Effector memory CD8-positive, alpha-beta T cell (primary cell): Measurements from ENCODE around the gene PSMG3.

Experiments
- ATAC-seq: fragments of 150-1000 bp; cut with Tn5 transposase; replicated peaks from 2 replicates; pipeline ENCODE4 v1.10.0; 2021; ENCODE audit warnings: mild to moderate bottlenecking, moderate library complexity
- DNase-seq, 3 experiments: peaks; one replicate each; pipeline ENCODE4 v3.0.0; 2021
- H3K27ac Mint-ChIP-seq, 2 donors: one replicate each; pipeline ENCODE4 v1.8.0; 2022; ENCODE audit warnings: mild to moderate bottlenecking in 2 of 2, mixed read lengths in 2 of 2, moderate library complexity in 2 of 2
- H3K27me3 Mint-ChIP-seq, 2 donors: one replicate each; pipeline ENCODE4 v1.8.0; 2022; ENCODE audit warnings: mixed read lengths in 2 of 2
- H3K36me3 Mint-ChIP-seq: one replicate; pipeline ENCODE4 v1.8.0; 2022; ENCODE audit warnings: mild to moderate bottlenecking, moderate library complexity, mixed read lengths; ENCODE audit not compliant: insufficient read depth
- H3K4me1 Mint-ChIP-seq, 2 donors: one replicate each; pipeline ENCODE4 v1.8.0; 2022; ENCODE audit warnings: low read depth in 2 of 2, mixed read lengths in 2 of 2
- H3K4me3 Mint-ChIP-seq, 2 donors: one replicate each; pipeline ENCODE4 v1.8.0; 2022; ENCODE audit warnings: mild to moderate bottlenecking in 2 of 2, mixed read lengths in 2 of 2, moderate library complexity in 2 of 2
- H3K9me3 Mint-ChIP-seq, 2 donors: one replicate each; pipeline ENCODE4 v1.8.0; 2022; ENCODE audit warnings: mixed read lengths in 2 of 2

Gene PSMG3

GRCh38 chr7:1564603-1565022, 5.2 kb downstream of the PSMG3 start:
- no peak for ATAC-seq
- peaks cover 9 to 13% of the 10 kb centered on the region in 2 donors for H3K4me1 Mint-ChIP-seq
- no peaks in the 10 kb centered on the region for H3K27me3 Mint-ChIP-seq
- peak overlapping the region in 1 of 2 donors; percentile 35 for H3K27ac Mint-ChIP-seq
- peaks cover 34% of the 10 kb centered on the region for H3K36me3 Mint-ChIP-seq
- H3K4me3 Mint-ChIP-seq, result no peak overlapping the region
- no peak for DNase-seq
- no peaks in the 10 kb centered on the region for H3K9me3 Mint-ChIP-seq

- Mint-ChIP-seq H3K27me3 (no peaks in the 10 kb centered on the region), H3K4me3 (no peak overlapping the region)
- DNase-seq, result no peak
Observed at GRCh38 chr7:1563981-1564602, 5.7 kb downstream of the PSMG3 start.

GRCh38 chr7:1562597-1563051, 7.2 kb downstream of the PSMG3 start:
- no peaks in the 10 kb centered on the region for H3K9me3 Mint-ChIP-seq

More at GRCh38 chr7:1563981-1564602, 5.7 kb downstream of the PSMG3 start:
- no peaks in the 10 kb centered on the region for H3K9me3 Mint-ChIP-seq
- peaks cover 29% of the 10 kb centered on the region for H3K36me3 Mint-ChIP-seq
- no peak overlapping the region for H3K27ac Mint-ChIP-seq
- no peak for ATAC-seq
- H3K4me1 Mint-ChIP-seq, result peaks cover 6 to 11% of the 10 kb centered on the region in 2 donors

GRCh38 chr7:1562116-1562515, 7.7 kb downstream of the PSMG3 start:
- Mint-ChIP-seq H3K36me3 (peaks cover 22% of the 10 kb centered on the region), H3K4me3 (no peak overlapping the region), H3K4me1 (peaks cover 0 to 3% of the 10 kb centered on the region in 2 donors), H3K9me3 (no peaks in the 10 kb centered on the region), H3K27me3 (peaks cover 0 to 6% of the 10 kb centered on the region in 2 donors), H3K27ac (peak overlapping the region in 1 of 2 donors; percentile 47)
- DNase-seq, result no peak
- no peak for ATAC-seq

More at GRCh38 chr7:1562597-1563051, 7.2 kb downstream of the PSMG3 start:
- H3K27ac Mint-ChIP-seq, result peak overlapping the region in 1 of 2 donors; percentile 47
- H3K4me1 Mint-ChIP-seq, result peaks cover 0 to 3% of the 10 kb centered on the region in 2 donors
- no peak overlapping the region for H3K4me3 Mint-ChIP-seq
- peaks cover 0 to 6% of the 10 kb centered on the region in 2 donors for H3K27me3 Mint-ChIP-seq
- peaks cover 23% of the 10 kb centered on the region for H3K36me3 Mint-ChIP-seq
- no peak for DNase-seq
- no peak for ATAC-seq

- Mint-ChIP-seq H3K36me3 (peaks cover 14% of the 10 kb centered on the region), H3K4me3 (no peak overlapping the region), H3K27ac (peak overlapping the region in 1 of 2 donors; percentile 47), H3K27me3 (peaks cover 0 to 6% of the 10 kb centered on the region in 2 donors), H3K9me3 (no peaks in the 10 kb centered on the region), H3K4me1 (peaks cover 0 to 1% of the 10 kb centered on the region in 2 donors)
- ATAC-seq, result no peak
- DNase-seq, result no peak
Observed at GRCh38 chr7:1561036-1561940, 8.5 kb downstream of the PSMG3 start.

GRCh38 chr7:1560620-1561031, 9.2 kb downstream of the PSMG3 start:
- ATAC-seq (no peak), DNase-seq (no peak)

GRCh38 chr7:1559626-1560590, 9.9 kb downstream of the PSMG3 start:
- DNase-seq, result no peak
- H3K27ac Mint-ChIP-seq, result no peak overlapping the region
- no peak overlapping the region for H3K4me3 Mint-ChIP-seq
- ATAC-seq, result no peak
- peaks cover 0 to 2% of the 10 kb centered on the region in 2 donors for H3K4me1 Mint-ChIP-seq
- H3K27me3 Mint-ChIP-seq, result peaks cover 0 to 10% of the 10 kb centered on the region in 2 donors
- H3K36me3 Mint-ChIP-seq, result peaks cover 8% of the 10 kb centered on the region
- H3K9me3 Mint-ChIP-seq, result no peaks in the 10 kb centered on the region

More at GRCh38 chr7:1560620-1561031, 9.2 kb downstream of the PSMG3 start:
- H3K4me1 Mint-ChIP-seq, result peaks cover 0 to 2% of the 10 kb centered on the region in 2 donors
- no peaks in the 10 kb centered on the region for H3K9me3 Mint-ChIP-seq
- peaks cover 10% of the 10 kb centered on the region for H3K36me3 Mint-ChIP-seq
- H3K4me3 Mint-ChIP-seq, result no peak overlapping the region
- H3K27me3 Mint-ChIP-seq, result peaks cover 0 to 6% of the 10 kb centered on the region in 2 donors
- H3K27ac Mint-ChIP-seq, result no peak overlapping the region

- Mint-ChIP-seq H3K27ac (no peak overlapping the region), H3K4me1 (peaks cover 0 to 2% of the 10 kb centered on the region in 2 donors), H3K9me3 (no peaks in the 10 kb centered on the region), H3K27me3 (peaks cover 0 to 15% of the 10 kb centered on the region in 2 donors), H3K36me3 (peaks cover 10% of the 10 kb centered on the region), H3K4me3 (no peak overlapping the region)
- no peak for ATAC-seq
- DNase-seq, result no peak
Observed at GRCh38 chr7:1558841-1559625, 10.8 kb downstream of the PSMG3 start.

GRCh38 chr7:1558181-1558811, 11.5 kb downstream of the PSMG3 start:
- H3K4me1 Mint-ChIP-seq, result peaks cover 0 to 2% of the 10 kb centered on the region in 2 donors
- H3K4me3 Mint-ChIP-seq, result no peak overlapping the region
- no peak for DNase-seq
- H3K36me3 Mint-ChIP-seq, result peaks cover 10% of the 10 kb centered on the region
- no peak overlapping the region for H3K27ac Mint-ChIP-seq
- ATAC-seq, result no peak
- H3K9me3 Mint-ChIP-seq, result no peaks in the 10 kb centered on the region
- H3K27me3 Mint-ChIP-seq, result peaks cover 0 to 15% of the 10 kb centered on the region in 2 donors

GRCh38 chr7:1557771-1558170, 12.1 kb downstream of the PSMG3 start:
- Mint-ChIP-seq H3K27ac (no peak overlapping the region), H3K36me3 (peaks cover 10% of the 10 kb centered on the region), H3K27me3 (peaks cover 0 to 15% of the 10 kb centered on the region in 2 donors), H3K9me3 (no peaks in the 10 kb centered on the region), H3K4me3 (no peak overlapping the region), H3K4me1 (peaks cover 0 to 2% of the 10 kb centered on the region in 2 donors)
- ATAC-seq (no peak), DNase-seq (no peak)

GRCh38 chr7:1557006-1557405, 12.8 kb downstream of the PSMG3 start:
- peaks cover 0 to 15% of the 10 kb centered on the region in 2 donors for H3K27me3 Mint-ChIP-seq
- no peak overlapping the region for H3K4me3 Mint-ChIP-seq
- H3K36me3 Mint-ChIP-seq, result peaks cover 10% of the 10 kb centered on the region
- no peak for ATAC-seq
- H3K4me1 Mint-ChIP-seq, result peaks cover 0 to 2% of the 10 kb centered on the region in 2 donors
- H3K27ac Mint-ChIP-seq, result no peak overlapping the region
- no peak for DNase-seq
- H3K9me3 Mint-ChIP-seq, result no peaks in the 10 kb centered on the region
